Panc1 (cell line): ENCODE results near the gene G6PC3. TPM values are rescaled to one million over a fixed set of nuclear protein-coding genes. Genes with fewer than 3 reads are reported as not detected.

ENCODE experiments used
- ATAC-seq: fragments of 200-7000 bp; cut with Tn5 transposase; 2 replicates; pipeline ENCODE4 v1.9.1; 2020; ENCODE audit warnings: mild to moderate bottlenecking, moderate library complexity
- BruUV-seq: library from RNA; stranded (reverse); fragments of 400-500 nt; replicated peaks from 2 replicates; lab custom pipeline; 2021; lab: Mats Ljungman, UMichigan
- CTCF ChIA-PET: fragments of 300-600 bp; sonication (Branson Sonifier 250); formaldehyde crosslinking; loops from one replicate; lab custom pipeline; 2022; ENCODE audit warnings: antibody characterized with exemption; lab: Charles Lee
- POLR2A ChIA-PET: fragments of 300-600 bp; sonication (Branson Sonifier 250); formaldehyde crosslinking; loops from one replicate; lab custom pipeline; 2022; ENCODE audit warnings: antibody characterized with exemption; lab: Charles Lee
- DNase-seq: peaks from one replicate; pipeline ENCODE4 v3.0.0-alpha.2; 2010; ENCODE audit warnings: low read depth, low spot score
- H3K27ac ChIP-seq: 2 replicates; pipeline ENCODE4 v1.5.1; 2011; ENCODE audit warnings: mild to moderate bottlenecking, low read length, inconsistent platforms
- H3K27me3 ChIP-seq: fragments of 200-500 bp; sonication (Bioruptor generic); 2 replicates; pipeline ENCODE4 v1.6.0; 2014; ENCODE audit warnings: low read length, inconsistent platforms; ENCODE audit not compliant: control insufficient read depth, insufficient read depth
- H3K36me3 ChIP-seq: fragments of 200-500 bp; sonication (Bioruptor generic); 2 replicates; pipeline ENCODE4 v1.5.1; 2014; ENCODE audit warnings: inconsistent platforms, mild to moderate bottlenecking, low read length, moderate library complexity; ENCODE audit not compliant: control insufficient read depth, insufficient read depth
- H3K4me1 ChIP-seq: 2 replicates; pipeline ENCODE4 v1.5.1; 2011; ENCODE audit warnings: inconsistent platforms, mild to moderate bottlenecking, low read length, moderate library complexity; ENCODE audit not compliant: control insufficient read depth, insufficient read depth
- H3K4me3 ChIP-seq, 2 experiments: 2 replicates each; pipeline ENCODE4 v1.5.1; 2011 to 2012; ENCODE audit warnings: low read depth in 2 of 2, low read length in 2 of 2, mild to moderate bottlenecking in 2 of 2, inconsistent platforms in 1 of 2, moderate library complexity in 1 of 2
- H3K9me3 ChIP-seq: fragments of 200-500 bp; sonication (Bioruptor generic); 2 replicates; pipeline ENCODE4 v1.5.1; 2014; ENCODE audit warnings: low read depth, mild to moderate bottlenecking, inconsistent platforms, low read length, moderate library complexity; ENCODE audit not compliant: control insufficient read depth, insufficient read depth
- CTCF ChIP-seq: fragments of 450-650 bp; IDR thresholded peaks from 2 replicates; pipeline ENCODE4 v1.5.1; 2017; ENCODE audit warnings: mild to moderate bottlenecking
- POLR2AphosphoS5 ChIP-seq: IDR thresholded peaks from 2 replicates; pipeline ENCODE4 v1.6.1; 2012; ENCODE audit warnings: mild to moderate bottlenecking, low read depth, low read length, moderate library complexity
- REST ChIP-seq, 2 experiments: IDR thresholded peaks; 2 replicates each; pipeline ENCODE4 v1.6.1; 2011 to 2012; ENCODE audit warnings: low read depth in 2 of 2, control low read depth in 1 of 2, low read length in 1 of 2, mild to moderate bottlenecking in 1 of 2, moderate library complexity in 1 of 2; ENCODE audit not compliant: insufficient read depth in 1 of 2
- SIN3A ChIP-seq: IDR thresholded peaks from 2 replicates; pipeline ENCODE4 v1.6.1; 2012; ENCODE audit warnings: low read depth, mild to moderate bottlenecking, low read length, moderate library complexity, borderline replicate concordance; ENCODE audit not compliant: insufficient read depth
- TCF7L2 ChIP-seq: IDR thresholded peaks from 2 replicates; pipeline ENCODE4 v1.6.1; 2011; ENCODE audit warnings: mild to moderate bottlenecking, low read depth, low read length, inconsistent platforms
- in situ Hi-C: cut with HindIII; loops from 2 replicates; pipeline ENCODE4 v1.10.0; 2016; ENCODE audit warnings: low sequenced_read_pairs, low pct_unique_long_range_greater_than_20kb
- intact Hi-C: fragments of 100-400 bp; cut with micrococcal nuclease; formaldehyde crosslinking; loops from one replicate; pipeline ENCODE4 v1.10.0; 2022; ENCODE audit not compliant: unreplicated experiment
- total RNA-seq: library from RNA; stranded (reverse); gene quantifications from one replicate; pipeline ENCODE4 v1.2.1, GENCODE V29; 2021; ENCODE audit not compliant: unreplicated experiment

Gene G6PC3
- total RNA-seq, 1 experiment from 2014 or later = 42.7 TPM

- POLR2A ChIA-PET = no interaction called here
- in situ Hi-C loops (no loop called here), intact Hi-C loops (no loop called here)
- ATAC-seq = peak; percentile 66
- Histone ChIP-seq H3K27me3 (no peaks in the 10 kb centered on the region), H3K36me3 (no peaks in the 10 kb centered on the region), H3K9me3 (no peaks in the 10 kb centered on the region), H3K4me1 (peaks cover 4% of the 10 kb centered on the region; the same call in 1 of the 2 replicates), H3K4me3 (no peak overlapping the region), H3K27ac (no peak overlapping the region)
- no peak for TF ChIP-seq POLR2AphosphoS5
- TF ChIP-seq TCF7L2 = no peak
- no peak for TF ChIP-seq CTCF
- TF ChIP-seq REST (IDR thresholded peaks at IDR 0.05; ENCODE audit: insufficient read depth in 1 of 2, low read depth in 2 of 2, low read length in 1 of 2) = no peak
- TF ChIP-seq SIN3A = no peak
- CTCF ChIA-PET = no interaction called here
- no TSS peak for BruUV-seq
- no peak for DNase-seq
Observed at GRCh38 chr17:44086364-44087311, 16.1 kb downstream of the G6PC3 start.

GRCh38 chr17:44087319-44087718 lies 16.8 kb downstream of the G6PC3 start:
- ATAC-seq (no peak), DNase-seq (no peak)
- no peaks in the 10 kb centered on the region for H3K9me3 ChIP-seq
- in situ Hi-C loops = no loop called here
- no peaks in the 10 kb centered on the region for H3K36me3 ChIP-seq
- ChIA-PET CTCF (no interaction called here), POLR2A (interaction anchor here (0.6 kb wide), 1 partner anchor 21 kb away, joined by 4 read pairs; no protein-coding TSS in a partner anchor)
- H3K4me3 ChIP-seq = no peak overlapping the region
- no peaks in the 10 kb centered on the region for H3K27me3 ChIP-seq
- BruUV-seq = no TSS peak
- intact Hi-C loops = no loop called here
- H3K27ac ChIP-seq = no peak overlapping the region
- TF ChIP-seq TCF7L2 = no peak
- TF ChIP-seq CTCF = no peak
- TF ChIP-seq POLR2AphosphoS5 = no peak
- no peak for TF ChIP-seq SIN3A
- TF ChIP-seq REST (IDR thresholded peaks at IDR 0.05; ENCODE audit: insufficient read depth in 1 of 2, low read depth in 2 of 2, low read length in 1 of 2) = no peak
- H3K4me1 ChIP-seq = peaks cover 4% of the 10 kb centered on the region; the same call in 1 of the 2 replicates
